Epithelial cell of proximal tubule (primary cell): Measurements from ENCODE around the gene PKNOX2. TPM values are rescaled to one million over a fixed set of nuclear protein-coding genes. Genes with fewer than 3 reads are reported as not detected.
A peak's percentile ranks its signal among the peaks of the same experiment; 100 is the strongest.

Experiments used
- DNase-seq: peaks from one replicate; pipeline ENCODE4 v3.0.0-alpha.2; 2011; ENCODE audit warnings: low read depth
- H3K4me3 ChIP-seq: 2 replicates; pipeline ENCODE4 v1.5.1; 2011; ENCODE audit warnings: low read depth, mild to moderate bottlenecking, low read length
- total RNA-seq: library from RNA; depleted of rRNA; stranded (reverse); fragments of >200 nt; gene quantifications from 2 replicates; pipeline ENCODE4 v1.2.3, GENCODE V29; 2015
- TF ChIP-seq, protein P1 (sequence below): conservative IDR thresholded peaks from 2 replicates; pipeline ENCODE4 v1.5.1; 2012; ENCODE audit warnings: low read depth, mild to moderate bottlenecking, low read length

PKNOX2 gene
- total RNA-seq, 1 donor from 2014 or later, result not detected

DNA sequence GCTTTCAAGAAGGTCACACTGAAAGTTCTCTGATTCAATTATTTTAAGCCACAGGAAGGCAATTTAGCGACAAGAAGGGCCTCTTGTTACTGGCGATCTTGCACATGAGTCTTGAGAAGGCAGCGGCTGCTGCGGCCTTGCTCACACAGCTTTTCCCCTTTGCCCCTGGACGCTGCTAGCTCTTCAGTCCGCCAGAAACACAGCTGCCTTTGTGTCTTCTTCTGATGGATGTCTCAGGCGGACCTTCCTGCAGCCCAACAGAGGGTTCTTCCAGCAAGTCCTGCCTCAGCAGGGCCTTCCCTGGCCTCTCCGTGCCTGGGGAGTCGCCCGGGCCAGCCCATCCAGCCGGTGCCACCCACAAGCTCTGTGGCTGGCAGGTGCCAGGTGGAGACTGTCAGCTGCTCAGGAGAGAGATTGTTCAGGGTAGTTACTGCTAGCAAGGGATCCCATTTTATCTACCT, 59.4 kb downstream of the PKNOX2 start:
- DNase-seq, result no peak
- TF ChIP-seq, protein P1, sequence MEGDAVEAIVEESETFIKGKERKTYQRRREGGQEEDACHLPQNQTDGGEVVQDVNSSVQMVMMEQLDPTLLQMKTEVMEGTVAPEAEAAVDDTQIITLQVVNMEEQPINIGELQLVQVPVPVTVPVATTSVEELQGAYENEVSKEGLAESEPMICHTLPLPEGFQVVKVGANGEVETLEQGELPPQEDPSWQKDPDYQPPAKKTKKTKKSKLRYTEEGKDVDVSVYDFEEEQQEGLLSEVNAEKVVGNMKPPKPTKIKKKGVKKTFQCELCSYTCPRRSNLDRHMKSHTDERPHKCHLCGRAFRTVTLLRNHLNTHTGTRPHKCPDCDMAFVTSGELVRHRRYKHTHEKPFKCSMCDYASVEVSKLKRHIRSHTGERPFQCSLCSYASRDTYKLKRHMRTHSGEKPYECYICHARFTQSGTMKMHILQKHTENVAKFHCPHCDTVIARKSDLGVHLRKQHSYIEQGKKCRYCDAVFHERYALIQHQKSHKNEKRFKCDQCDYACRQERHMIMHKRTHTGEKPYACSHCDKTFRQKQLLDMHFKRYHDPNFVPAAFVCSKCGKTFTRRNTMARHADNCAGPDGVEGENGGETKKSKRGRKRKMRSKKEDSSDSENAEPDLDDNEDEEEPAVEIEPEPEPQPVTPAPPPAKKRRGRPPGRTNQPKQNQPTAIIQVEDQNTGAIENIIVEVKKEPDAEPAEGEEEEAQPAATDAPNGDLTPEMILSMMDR, result no peak
- H3K4me3 ChIP-seq, result no peak overlapping the region

GRCh38 chr11:125224391-125225021, 60.0 kb downstream of the PKNOX2 start:
- H3K4me3 ChIP-seq, result no peak overlapping the region
- DNase-seq, result no peak
- TF ChIP-seq, protein P1, result peak; percentile 21

DNA sequence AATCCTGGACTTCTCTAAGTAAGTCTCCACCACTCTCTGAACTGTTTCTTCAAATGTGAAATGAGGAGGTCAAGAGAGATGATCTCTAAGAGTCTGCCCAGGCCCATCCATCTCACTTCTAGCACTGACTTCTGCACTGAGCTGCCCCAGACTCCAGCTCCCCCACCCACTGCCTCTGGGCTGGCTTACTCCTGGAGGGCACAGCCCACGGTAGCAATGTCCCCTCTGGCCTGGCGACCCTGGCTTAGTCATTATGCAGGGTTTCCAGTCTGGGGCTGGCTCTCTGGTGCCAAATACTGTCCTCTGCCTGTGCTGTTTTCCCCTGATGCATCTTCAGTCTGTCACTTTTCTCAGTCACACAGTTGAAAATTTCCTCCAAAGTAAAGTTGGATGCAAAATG, 60.9 kb downstream of the PKNOX2 start:
- H3K4me3 ChIP-seq, result no peak overlapping the region
- TF ChIP-seq, protein P1, result no peak
- no peak for DNase-seq

DNA sequence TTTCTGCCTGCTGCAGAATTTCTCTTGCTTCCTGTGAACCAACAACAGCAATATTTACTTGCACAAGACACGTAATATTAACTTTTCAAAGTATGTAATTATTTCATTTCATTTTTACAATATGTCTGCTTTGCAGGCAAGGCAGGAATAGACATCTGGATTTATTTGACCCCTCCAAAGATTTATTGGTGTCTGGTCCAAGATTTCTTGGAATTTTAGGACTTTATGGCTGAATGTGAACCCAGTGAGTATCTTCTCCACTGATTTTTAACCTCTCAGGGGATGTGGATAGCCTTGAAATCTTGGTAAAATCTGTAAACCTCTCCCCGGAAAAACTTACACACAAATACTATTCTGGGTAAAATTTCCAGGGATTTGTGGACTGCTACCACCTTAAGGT, 61.5 kb downstream of the PKNOX2 start:
- H3K4me3 ChIP-seq, result no peak overlapping the region
- DNase-seq, result no peak
- TF ChIP-seq, protein P1, result no peak

DNA sequence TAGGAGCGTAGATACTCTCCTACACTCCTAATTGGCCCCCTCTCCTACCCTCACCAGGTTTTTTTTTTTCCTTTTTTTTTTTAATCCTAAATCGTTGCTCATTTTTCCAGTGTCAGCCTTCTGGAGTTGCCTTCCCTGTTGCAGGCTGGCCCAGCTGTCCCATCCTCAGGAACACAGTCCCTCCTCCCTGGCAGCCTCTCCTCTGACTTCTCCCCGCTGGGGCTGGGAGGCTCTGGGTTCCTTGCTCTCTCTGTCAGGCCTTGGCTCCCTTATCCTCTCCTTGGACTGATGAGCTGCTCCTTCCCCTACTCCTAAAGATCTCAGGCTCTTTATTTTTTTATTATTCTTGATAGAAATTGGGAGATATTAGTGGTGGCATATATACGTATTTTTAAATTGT, 62.2 kb downstream of the PKNOX2 start:
- DNase-seq, result no peak
- TF ChIP-seq, protein P1, result no peak
- no peak overlapping the region for H3K4me3 ChIP-seq

GRCh38 chr11:125227151-125227550, 62.6 kb downstream of the PKNOX2 start:
- H3K4me3 ChIP-seq, result no peak overlapping the region
- no peak for DNase-seq
- TF ChIP-seq, protein P1, result no peak

DNA sequence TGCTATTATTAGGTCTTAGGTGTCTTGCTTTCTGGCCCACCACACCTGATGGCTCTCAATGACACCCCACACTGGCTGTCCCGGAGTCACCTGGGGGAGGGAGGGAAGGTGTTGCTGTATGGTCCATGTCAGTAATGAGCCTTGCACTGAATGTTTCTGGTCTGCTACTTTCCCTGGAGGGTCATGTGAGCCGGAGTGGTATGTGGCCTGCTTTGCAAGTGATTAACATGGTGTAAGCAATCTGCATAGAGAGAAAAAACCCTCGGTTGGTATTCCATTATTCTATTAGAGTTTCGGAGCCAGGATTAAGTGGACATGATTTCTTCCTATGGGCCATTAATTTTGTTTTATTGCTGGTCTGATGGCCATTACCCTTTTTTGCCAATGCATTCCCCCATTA, 63.9 kb downstream of the PKNOX2 start:
- TF ChIP-seq, protein P1, result no peak
- no peak for DNase-seq
- no peak overlapping the region for H3K4me3 ChIP-seq
